K562 (cell line): Measurements from ENCODE around the gene CTDSP1. TPM values are rescaled to one million over a fixed set of nuclear protein-coding genes. Genes with fewer than 3 reads are reported as not detected.

ENCODE experiments used
- CEBPG ChIP-seq, 3 experiments: fragments of 200-800 bp in 1 of 3; sonication (Bioruptor generic) in 1 of 3; sonication (generic) in 1 of 3; formaldehyde crosslinking in 1 of 3; IDR thresholded peaks in 2 of 3; conservative IDR thresholded peaks in 1 of 3; 2 replicates each; pipeline versions ENCODE4 v1.6.1 to v1.8.0; 2016 to 2022; ENCODE audit warnings: missing compliant biosample characterization in 2 of 3, missing genetic modification characterization in 2 of 3, mild to moderate bottlenecking in 1 of 3, missing genetic modification reagents in 1 of 3
- CSDE1 ChIP-seq, 2 experiments: fragments of 450-650 bp; IDR thresholded peaks; 2 replicates each; pipeline ENCODE4 v1.6.1; 2016; ENCODE audit warnings: mild to moderate bottlenecking in 1 of 2
- E2F8 ChIP-seq: fragments of 450-650 bp; IDR thresholded peaks from 2 replicates; pipeline ENCODE4 v1.7.1; 2018; ENCODE audit warnings: mild to moderate bottlenecking, low read depth; ENCODE audit not compliant: partially characterized antibody
- GATA2 ChIP-seq: sonication (generic); formaldehyde crosslinking; IDR thresholded peaks from 2 replicates; pipeline ENCODE4 v1.4.0; 2020; ENCODE audit warnings: mild to moderate bottlenecking, missing genetic modification reagents
- MNT ChIP-seq, 2 experiments: fragments of 450-650 bp; conservative IDR thresholded peaks; 2 replicates each; pipeline ENCODE4 v1.6.1; 2017; ENCODE audit warnings: mild to moderate bottlenecking in 2 of 2, moderate library complexity in 2 of 2
- NKRF ChIP-seq: fragments of 450-650 bp; IDR thresholded peaks from 2 replicates; pipeline ENCODE4 v1.6.1; 2016; ENCODE audit warnings: borderline replicate concordance
- POLR2AphosphoS2 ChIP-seq: IDR thresholded peaks from 2 replicates; pipeline ENCODE4 v1.6.1; 2012; ENCODE audit warnings: low read length, improper control_type of control experiment
- POLR3A ChIP-seq: IDR thresholded peaks from 2 replicates; pipeline ENCODE4 v1.6.1; 2011; ENCODE audit warnings: borderline replicate concordance, mild to moderate bottlenecking, moderate library complexity; ENCODE audit not compliant: insufficient read length, insufficient read depth; ENCODE audit errors: extremely low read depth
- ZC3H4 ChIP-seq: sonication (generic); formaldehyde crosslinking; IDR thresholded peaks from 2 replicates; pipeline ENCODE4 v1.9.0; 2021; ENCODE audit warnings: missing genetic modification reagents, borderline replicate concordance
- ZNF212 ChIP-seq: fragments of 450-650 bp; formaldehyde crosslinking; IDR thresholded peaks from 2 replicates; pipeline ENCODE4 v1.4.0; 2020; ENCODE audit warnings: mild to moderate bottlenecking
- polyA plus RNA-seq, 8 experiments: library from polyadenylated mRNA; depleted of rRNA in 4 of 8; stranded (reverse) in 5 of 8; unstranded in 3 of 8; fragments of >200 nt; fragmentation: Nextera tagmentation in 2 of 8; fragmentation: Illumina TruSeq in 1 of 8; extraction: Ambion mirVana in 2 of 8; extraction: Trizol in 1 of 8; gene quantifications; 2 replicates each; pipeline versions ENCODE4 v1.2.1 to v1.2.3, GENCODE V29; 2011 to 2014; ENCODE audit warnings: inconsistent platforms in 1 of 8, missing spikeins in 1 of 8
- total RNA-seq, 7 experiments: library from RNA; depleted of rRNA in 6 of 7; stranded (reverse); fragments of >200 nt in 6 of 7; fragmentation: Illumina TruSeq in 2 of 7; extraction: Trizol in 2 of 7; gene quantifications; 2 replicates each; pipeline versions ENCODE4 v1.2.1 to v1.2.3, GENCODE V29; 2011 to 2021; ENCODE audit warnings: low replicate concordance in 1 of 7

Gene CTDSP1
- total and polyA plus RNA-seq, 9 of the 15 experiments (the other 6 are each of a cell fraction or from before 2014, with no cell fraction given), result 2.4 to 74.8 (median 45.8) TPM

- no peak for TF ChIP-seq CEBPG (CRISPR knock-in tag; IDR thresholded peaks at IDR 0.05)
- TF ChIP-seq CEBPG (tag; conservative IDR thresholded peaks at IDR 0.05 in 1 of 2, IDR thresholded peaks at IDR 0.05 in 1 of 2), result no peak
- TF ChIP-seq MNT (conservative IDR thresholded peaks at IDR 0.05), result no peak
- no peak for TF ChIP-seq POLR3A
- TF ChIP-seq GATA2 (CRISPR knock-in tag), result no peak
- TF ChIP-seq POLR2AphosphoS2, result no peak
- TF ChIP-seq E2F8, result no peak
- no peak for TF ChIP-seq NKRF
- TF ChIP-seq CSDE1 (IDR thresholded peaks at IDR 0.05), result no peak
- no peak for TF ChIP-seq ZNF212 (CRISPR knock-in tag)
- TF ChIP-seq ZC3H4 (CRISPR knock-in tag), result no peak
These were observed 42.2 kb upstream of the CTDSP1 start (continued) for GRCh38 chr2:218357236-218358177.
